ENCODE measurements around the gene CCL3. TPM values are rescaled to one million over a fixed set of nuclear protein-coding genes. Genes with fewer than 3 reads are reported as not detected.
"Not testable (repeated sequence)": the region's sequence is repeated elsewhere in the genome, so short reads cannot be mapped to it uniquely, and the experiment has no call there.

Gene CCL3
- total RNA-seq, 3 donors from 2014 or later (not counting 1 experiment from before 2014, with no cell fraction given), result 381 to 547 (median 450) TPM

- ATAC-seq (peak in 2 of 3 donors; percentile 20 to 21), DNase-seq (peak in 1 of 2 donors; percentile 44)
- peaks cover 89 to 94% of the 10 kb centered on the region in 2 donors for H3K4me1 Mint-ChIP-seq
- no peaks in the 10 kb centered on the region for H3K9me3 ChIP-seq (ENCODE audit: control insufficient read depth, insufficient read depth, low read length)
- peak overlapping the region; percentile 40 for H3K4me3 Mint-ChIP-seq
- H3K36me3 Mint-ChIP-seq, result no peaks in the 10 kb centered on the region
- intact Hi-C loops (cut with micrococcal nuclease), result no loop called here
- peaks cover 0 to 2% of the 10 kb centered on the region in 2 donors for H3K9me3 Mint-ChIP-seq
- WGBS (ENCODE audit: insufficient coverage), result 88% methylated on average over 2 of the region's 4 CpGs
- peak overlapping the region; percentile 90 to 100 for H3K27ac Mint-ChIP-seq
- H3K27me3 ChIP-seq (ENCODE audit: control insufficient read depth, insufficient read depth, low read length), result no peaks in the 10 kb centered on the region
- no peak for TF ChIP-seq CTCF (IDR thresholded peaks at IDR 0.05)
- peaks cover 59% of the 10 kb centered on the region for H3K4me1 ChIP-seq (ENCODE audit: control insufficient read depth, insufficient read depth, low read length)
- no peak overlapping the region for H3K4me3 ChIP-seq (ENCODE audit: low read length)
- H3K27ac ChIP-seq (ENCODE audit: low read length), result no peak overlapping the region
- no peaks in the 10 kb centered on the region for H3K36me3 ChIP-seq (ENCODE audit: control insufficient read depth, insufficient read depth, low read length)
- H3K27me3 Mint-ChIP-seq (ENCODE audit: low read depth in 2 of 2), result no peaks in the 10 kb centered on the region
Measured at GRCh38 chr17:36092230-36092629, 2.3 kb upstream of the CCL3 start.

GRCh38 chr17:36089339-36089865 is 541 bp downstream of the CCL3 start:
- peak overlapping the region; percentile 91 for H3K4me3 Mint-ChIP-seq

GRCh38 chr17:36088670-36089338 is 1.1 kb downstream of the CCL3 start:
- DNase-seq, result no peak
- TF ChIP-seq CTCF (IDR thresholded peaks at IDR 0.05), result no peak
- peaks cover 59% of the 10 kb centered on the region for H3K4me1 ChIP-seq (ENCODE audit: control insufficient read depth, insufficient read depth, low read length)
- peak in 2 of 3 donors; percentile 6 to 22 for ATAC-seq
- Mint-ChIP-seq H3K4me1 (peaks cover 91% of the 10 kb centered on the region in 2 donors), H3K27ac (peak overlapping the region; percentile 100), H3K9me3 (peaks cover 0 to 2% of the 10 kb centered on the region in 2 donors), H3K27me3 (ENCODE audit: low read depth in 2 of 2) (no peaks in the 10 kb centered on the region), H3K36me3 (no peaks in the 10 kb centered on the region), H3K4me3 (peak overlapping the region; percentile 91)
- intact Hi-C loops (cut with micrococcal nuclease), result loop anchor here (2.0 to 10.0 kb wide), 3 partner anchors 100 to 844 kb away; partner anchors contain the start of gene SLFN5
- 61% methylated on average over 14 of the region's 14 CpGs for WGBS (ENCODE audit: insufficient coverage)
- no peaks in the 10 kb centered on the region for H3K27me3 ChIP-seq (ENCODE audit: control insufficient read depth, insufficient read depth, low read length)
- no peaks in the 10 kb centered on the region for H3K36me3 ChIP-seq (ENCODE audit: control insufficient read depth, insufficient read depth, low read length)
- peak overlapping the region; percentile 87 for H3K27ac ChIP-seq (ENCODE audit: low read length)
- H3K4me3 ChIP-seq (ENCODE audit: low read length), result peak overlapping the region; percentile 33
- no peaks in the 10 kb centered on the region for H3K9me3 ChIP-seq (ENCODE audit: control insufficient read depth, insufficient read depth, low read length)

More at GRCh38 chr17:36089339-36089865, 541 bp downstream of the CCL3 start:
- Histone ChIP-seq H3K36me3 (ENCODE audit: control insufficient read depth, insufficient read depth, low read length) (no peaks in the 10 kb centered on the region), H3K4me1 (ENCODE audit: control insufficient read depth, insufficient read depth, low read length) (peaks cover 54% of the 10 kb centered on the region), H3K27me3 (ENCODE audit: control insufficient read depth, insufficient read depth, low read length) (no peaks in the 10 kb centered on the region), H3K9me3 (ENCODE audit: control insufficient read depth, insufficient read depth, low read length) (no peaks in the 10 kb centered on the region), H3K27ac (ENCODE audit: low read length) (peak overlapping the region; percentile 87), H3K4me3 (ENCODE audit: low read length) (peak overlapping the region; percentile 33)
- intact Hi-C loops (cut with micrococcal nuclease), result loop anchor here (2.0 to 10.0 kb wide), 3 partner anchors 99 to 845 kb away; partner anchors contain the start of gene SLFN5
- H3K36me3 Mint-ChIP-seq, result no peaks in the 10 kb centered on the region
- peak overlapping the region; percentile 100 for H3K27ac Mint-ChIP-seq
- WGBS (ENCODE audit: insufficient coverage), result 61% methylated on average over 2 of the region's 4 CpGs
- peaks cover 0 to 2% of the 10 kb centered on the region in 2 donors for H3K9me3 Mint-ChIP-seq
- TF ChIP-seq CTCF (IDR thresholded peaks at IDR 0.05), result no peak
- DNase-seq, result no peak
- H3K4me1 Mint-ChIP-seq, result peaks cover 90 to 91% of the 10 kb centered on the region in 2 donors
- no peaks in the 10 kb centered on the region for H3K27me3 Mint-ChIP-seq (ENCODE audit: low read depth in 2 of 2)
- ATAC-seq, result peak in 1 of 3 donors; percentile 1

GRCh38 chr17:36087897-36088572 is 1.9 kb downstream of the CCL3 start:
- DNase-seq, result peak in 1 of 2 donors; percentile 56
- Histone ChIP-seq H3K4me3 (ENCODE audit: low read length) (peak overlapping the region; percentile 33), H3K27ac (ENCODE audit: low read length) (peak overlapping the region; percentile 87), H3K4me1 (ENCODE audit: control insufficient read depth, insufficient read depth, low read length) (peaks cover 64% of the 10 kb centered on the region)
- Mint-ChIP-seq H3K4me1 (peaks cover 91 to 94% of the 10 kb centered on the region in 2 donors), H3K27ac (peak overlapping the region; percentile 100), H3K4me3 (peak overlapping the region; percentile 91)
- H3K36me3 Mint-ChIP-seq; H3K27me3 ChIP-seq (ENCODE audit: control insufficient read depth, insufficient read depth, low read length); H3K9me3 ChIP-seq (ENCODE audit: control insufficient read depth, insufficient read depth, low read length); H3K36me3 ChIP-seq (ENCODE audit: control insufficient read depth, insufficient read depth, low read length); H3K27me3 Mint-ChIP-seq (ENCODE audit: low read depth in 2 of 2); H3K9me3 Mint-ChIP-seq: not testable (repeated sequence)
- peak; percentile 31 to 63 (median 38) for ATAC-seq
- intact Hi-C loops (cut with micrococcal nuclease), result loop anchor here (2.0 to 10.0 kb wide), 3 partner anchors 101 to 843 kb away; partner anchors contain the start of gene SLFN5
- WGBS (ENCODE audit: insufficient coverage), result 95% methylated on average over 3 of the region's 10 CpGs

GRCh38 chr17:36087471-36087870 is 2.5 kb downstream of the CCL3 start:
- Mint-ChIP-seq H3K4me3 (peak overlapping the region; percentile 59), H3K4me1 (peaks cover 91 to 95% of the 10 kb centered on the region in 2 donors), H3K27ac (peak overlapping the region; percentile 100)
- H3K36me3 ChIP-seq (ENCODE audit: control insufficient read depth, insufficient read depth, low read length); H3K27ac ChIP-seq (ENCODE audit: low read length); H3K9me3 Mint-ChIP-seq; ATAC-seq; DNase-seq; H3K27me3 ChIP-seq (ENCODE audit: control insufficient read depth, insufficient read depth, low read length); H3K4me3 ChIP-seq (ENCODE audit: low read length); H3K36me3 Mint-ChIP-seq; H3K27me3 Mint-ChIP-seq (ENCODE audit: low read depth in 2 of 2); H3K9me3 ChIP-seq (ENCODE audit: control insufficient read depth, insufficient read depth, low read length): not testable (repeated sequence)
- WGBS (ENCODE audit: insufficient coverage), result no CpG with 5 or more reads among the region's 3 CpGs
- intact Hi-C loops (cut with micrococcal nuclease), result loop anchor here (5.0 to 10.0 kb wide), 2 partner anchors 195 to 843 kb away; partner anchors contain the start of gene SLFN5
- H3K4me1 ChIP-seq (ENCODE audit: control insufficient read depth, insufficient read depth, low read length), result peaks cover 69% of the 10 kb centered on the region
